ENCODE data around the gene PPP1R27. TPM values are rescaled to one million over a fixed set of nuclear protein-coding genes. Genes with fewer than 3 reads are reported as not detected.
"Not testable (repeated sequence)": the region's sequence is repeated elsewhere in the genome, so short reads cannot be mapped to it uniquely, and the experiment has no call there.

The PPP1R27 gene
- total RNA-seq, 1 donor from 2014 or later = 35.0 TPM

DNA sequence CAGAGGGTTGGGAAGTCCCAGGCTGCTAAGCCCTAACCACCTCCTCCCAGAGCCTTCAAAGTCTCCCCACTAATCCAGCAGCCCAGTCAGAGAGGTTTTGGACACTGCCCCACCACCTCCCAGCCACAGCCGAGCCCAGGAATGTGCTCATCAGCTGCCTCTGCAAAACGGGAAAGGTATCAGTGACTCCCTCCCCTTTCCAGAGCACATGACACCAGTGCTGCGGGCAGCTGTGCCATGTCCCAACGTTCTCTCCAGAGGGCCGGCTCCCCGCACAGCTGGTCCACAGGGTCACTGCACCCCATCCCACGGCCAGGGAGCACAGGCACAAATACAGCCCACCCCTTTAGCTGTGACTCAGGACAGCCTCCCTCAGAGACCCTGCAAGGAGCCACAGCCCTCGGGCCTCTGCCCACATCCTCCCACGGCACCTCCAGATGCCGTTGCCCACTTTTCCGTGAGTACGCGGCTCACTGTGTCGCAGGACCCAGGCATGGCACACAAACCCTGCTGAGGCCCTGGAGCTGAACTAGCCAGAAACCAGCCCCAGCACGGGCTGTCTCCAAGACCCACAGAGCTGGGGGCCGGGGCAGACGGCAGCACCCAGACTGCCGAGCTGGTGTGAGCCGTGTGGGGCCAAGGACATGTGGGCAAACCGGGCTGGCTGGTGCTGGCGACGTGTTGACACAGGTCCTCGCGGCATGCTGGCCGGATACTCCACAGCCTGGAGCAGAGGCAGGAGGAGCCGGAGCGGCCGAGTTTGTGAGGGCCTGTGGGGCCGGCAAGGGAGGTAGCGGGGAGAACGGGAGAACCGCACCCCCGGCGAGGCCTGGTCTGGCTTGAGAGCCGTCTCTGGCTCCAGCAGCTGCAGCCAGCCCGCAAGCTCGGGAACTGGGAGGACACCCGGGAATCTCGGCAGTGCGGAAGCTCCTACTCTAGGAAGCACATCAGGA is 6.3 kb upstream of the PPP1R27 start:
- Histone ChIP-seq H3K9me3 (ENCODE audit: control insufficient read depth in 3 of 3, low read length in 3 of 3) (no peaks in the 10 kb centered on the region), H3K9ac (ENCODE audit: low read depth in 1 of 3, low read length in 3 of 3) (peak overlapping the region; percentile 51 to 90 (median 72)), H3K4me3 (ENCODE audit: low read length in 3 of 3) (peak overlapping the region; percentile 2 to 72 (median 51)), H3K36me3 (ENCODE audit: control insufficient read depth in 3 of 3, insufficient read depth in 3 of 3, low read length in 3 of 3) (peaks cover 25 to 34% (median 34%) of the 10 kb centered on the region in 3 donors), H3K27ac (ENCODE audit: low read depth, low read length) (peak overlapping the region; percentile 94), H3K4me1 (ENCODE audit: control insufficient read depth in 3 of 3, insufficient read depth in 3 of 3, low read length in 3 of 3) (peaks cover 35 to 63% (median 58%) of the 10 kb centered on the region in 3 donors), H3K27me3 (ENCODE audit: control insufficient read depth in 3 of 3, insufficient read depth in 3 of 3, low read length in 3 of 3) (no peaks in the 10 kb centered on the region)

DNA sequence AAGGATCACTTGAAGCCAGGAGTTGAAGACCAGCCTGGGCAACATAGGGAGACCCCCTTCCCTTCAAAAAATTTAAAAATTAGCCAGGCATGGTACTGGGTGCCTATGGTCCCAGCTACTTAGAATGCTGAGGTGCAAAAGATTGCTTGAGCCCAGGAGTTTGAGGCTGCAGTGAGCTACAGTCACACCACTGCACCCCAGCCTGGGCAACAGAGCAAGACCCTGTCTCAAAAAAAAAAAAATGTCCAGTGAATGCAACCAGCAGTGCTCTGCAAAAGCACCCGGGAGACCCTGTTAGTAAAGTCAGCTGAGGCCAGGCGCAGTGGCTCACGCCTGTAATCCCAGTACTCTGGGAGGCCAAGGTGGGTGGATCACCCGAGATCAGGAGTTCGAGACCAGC is 5.2 kb upstream of the PPP1R27 start:
- not testable (repeated sequence) for H3K4me3 ChIP-seq (ENCODE audit: low read length in 3 of 3); H3K9me3 ChIP-seq (ENCODE audit: control insufficient read depth in 3 of 3, low read length in 3 of 3); H3K27me3 ChIP-seq (ENCODE audit: control insufficient read depth in 3 of 3, insufficient read depth in 3 of 3, low read length in 3 of 3)
- Histone ChIP-seq H3K4me1 (ENCODE audit: control insufficient read depth in 3 of 3, insufficient read depth in 3 of 3, low read length in 3 of 3) (peaks cover 39 to 72% (median 66%) of the 10 kb centered on the region in 3 donors), H3K36me3 (ENCODE audit: control insufficient read depth in 3 of 3, insufficient read depth in 3 of 3, low read length in 3 of 3) (peaks cover 15 to 24% (median 23%) of the 10 kb centered on the region in 3 donors), H3K9ac (ENCODE audit: low read depth in 1 of 3, low read length in 3 of 3) (peak overlapping the region in 2 of 3 donors; percentile 72 to 90), H3K27ac (ENCODE audit: low read depth, low read length) (peak overlapping the region; percentile 94)

DNA sequence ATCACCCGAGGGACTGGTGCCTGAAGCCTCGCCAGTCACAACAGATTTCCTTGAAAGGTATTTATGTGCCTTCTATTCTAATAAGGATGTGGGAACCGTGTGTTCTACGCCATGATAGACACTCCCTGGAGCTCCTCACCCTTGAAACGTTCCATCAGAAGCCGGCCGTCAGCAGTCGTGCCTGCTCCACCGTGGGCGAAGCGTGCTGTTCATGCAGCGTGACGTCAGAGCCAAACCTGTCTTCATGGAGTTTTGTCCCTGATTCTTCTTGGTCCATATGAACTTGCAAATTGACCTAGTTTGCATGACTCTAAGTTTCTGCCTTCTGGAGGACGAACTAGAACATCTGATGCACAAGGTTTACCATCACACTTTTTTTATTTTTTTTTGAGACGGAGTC is 4.5 kb upstream of the PPP1R27 start:
- Histone ChIP-seq H3K4me3 (ENCODE audit: low read length in 3 of 3) (peak overlapping the region in 2 of 3 donors; percentile 8 to 25), H3K9me3 (ENCODE audit: control insufficient read depth in 3 of 3, low read length in 3 of 3) (no peaks in the 10 kb centered on the region), H3K27ac (ENCODE audit: low read depth, low read length) (peak overlapping the region; percentile 94), H3K36me3 (ENCODE audit: control insufficient read depth in 3 of 3, insufficient read depth in 3 of 3, low read length in 3 of 3) (peaks cover 7 to 21% (median 16%) of the 10 kb centered on the region in 3 donors), H3K27me3 (ENCODE audit: control insufficient read depth in 3 of 3, insufficient read depth in 3 of 3, low read length in 3 of 3) (no peaks in the 10 kb centered on the region), H3K4me1 (ENCODE audit: control insufficient read depth in 3 of 3, insufficient read depth in 3 of 3, low read length in 3 of 3) (peaks cover 39 to 73% (median 66%) of the 10 kb centered on the region in 3 donors), H3K9ac (ENCODE audit: low read depth in 1 of 3, low read length in 3 of 3) (peak overlapping the region; percentile 60 to 83 (median 80))

- H3K27ac ChIP-seq (ENCODE audit: low read depth, low read length) = peak overlapping the region; percentile 94
- peaks cover 40 to 76% (median 67%) of the 10 kb centered on the region in 3 donors for H3K4me1 ChIP-seq (ENCODE audit: control insufficient read depth in 3 of 3, insufficient read depth in 3 of 3, low read length in 3 of 3)
- no peaks in the 10 kb centered on the region for H3K27me3 ChIP-seq (ENCODE audit: control insufficient read depth in 3 of 3, insufficient read depth in 3 of 3, low read length in 3 of 3)
- H3K4me3 ChIP-seq (ENCODE audit: low read length in 3 of 3) = peak overlapping the region in 2 of 3 donors; percentile 8 to 25
- H3K36me3 ChIP-seq (ENCODE audit: control insufficient read depth in 3 of 3, insufficient read depth in 3 of 3, low read length in 3 of 3) = peaks cover 7 to 20% (median 11%) of the 10 kb centered on the region in 3 donors
- H3K9me3 ChIP-seq (ENCODE audit: control insufficient read depth in 3 of 3, low read length in 3 of 3) = no peaks in the 10 kb centered on the region
- peak overlapping the region; percentile 60 to 83 (median 80) for H3K9ac ChIP-seq (ENCODE audit: low read depth in 1 of 3, low read length in 3 of 3)
These were observed 4.0 kb upstream of the PPP1R27 start for GRCh38 chr17:81838753-81839255.

DNA sequence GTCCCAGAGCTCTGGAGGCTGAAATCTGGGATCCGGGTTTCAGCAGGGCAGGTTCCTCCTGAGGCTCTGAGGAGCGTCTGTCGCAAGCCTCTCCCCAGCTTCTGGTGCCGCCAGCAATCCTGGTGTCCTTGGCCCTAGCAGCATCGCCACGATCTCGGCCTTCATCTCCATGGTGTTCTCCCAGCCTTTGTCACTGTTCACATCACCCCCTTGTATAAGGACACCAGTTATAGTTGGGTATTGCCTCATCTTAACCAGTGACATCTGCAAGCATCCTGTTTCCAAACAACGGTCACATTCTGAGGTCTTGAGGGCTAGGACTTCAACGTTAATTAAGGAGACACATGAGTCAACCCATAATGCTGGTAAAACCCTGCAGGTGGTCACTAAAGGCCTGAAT is 2.8 kb upstream of the PPP1R27 start:
- Histone ChIP-seq H3K4me1 (ENCODE audit: control insufficient read depth in 3 of 3, insufficient read depth in 3 of 3, low read length in 3 of 3) (peaks cover 38 to 71% (median 61%) of the 10 kb centered on the region in 3 donors), H3K4me3 (ENCODE audit: low read length in 3 of 3) (peak overlapping the region in 2 of 3 donors; percentile 36 to 45), H3K27me3 (ENCODE audit: control insufficient read depth in 3 of 3, insufficient read depth in 3 of 3, low read length in 3 of 3) (no peaks in the 10 kb centered on the region), H3K27ac (ENCODE audit: low read depth, low read length) (peak overlapping the region; percentile 80), H3K36me3 (ENCODE audit: control insufficient read depth in 3 of 3, insufficient read depth in 3 of 3, low read length in 3 of 3) (peaks cover 3 to 13% (median 5%) of the 10 kb centered on the region in 3 donors), H3K9me3 (ENCODE audit: control insufficient read depth in 3 of 3, low read length in 3 of 3) (no peaks in the 10 kb centered on the region), H3K9ac (ENCODE audit: low read depth in 1 of 3, low read length in 3 of 3) (peak overlapping the region in 2 of 3 donors; percentile 32 to 50)

DNA sequence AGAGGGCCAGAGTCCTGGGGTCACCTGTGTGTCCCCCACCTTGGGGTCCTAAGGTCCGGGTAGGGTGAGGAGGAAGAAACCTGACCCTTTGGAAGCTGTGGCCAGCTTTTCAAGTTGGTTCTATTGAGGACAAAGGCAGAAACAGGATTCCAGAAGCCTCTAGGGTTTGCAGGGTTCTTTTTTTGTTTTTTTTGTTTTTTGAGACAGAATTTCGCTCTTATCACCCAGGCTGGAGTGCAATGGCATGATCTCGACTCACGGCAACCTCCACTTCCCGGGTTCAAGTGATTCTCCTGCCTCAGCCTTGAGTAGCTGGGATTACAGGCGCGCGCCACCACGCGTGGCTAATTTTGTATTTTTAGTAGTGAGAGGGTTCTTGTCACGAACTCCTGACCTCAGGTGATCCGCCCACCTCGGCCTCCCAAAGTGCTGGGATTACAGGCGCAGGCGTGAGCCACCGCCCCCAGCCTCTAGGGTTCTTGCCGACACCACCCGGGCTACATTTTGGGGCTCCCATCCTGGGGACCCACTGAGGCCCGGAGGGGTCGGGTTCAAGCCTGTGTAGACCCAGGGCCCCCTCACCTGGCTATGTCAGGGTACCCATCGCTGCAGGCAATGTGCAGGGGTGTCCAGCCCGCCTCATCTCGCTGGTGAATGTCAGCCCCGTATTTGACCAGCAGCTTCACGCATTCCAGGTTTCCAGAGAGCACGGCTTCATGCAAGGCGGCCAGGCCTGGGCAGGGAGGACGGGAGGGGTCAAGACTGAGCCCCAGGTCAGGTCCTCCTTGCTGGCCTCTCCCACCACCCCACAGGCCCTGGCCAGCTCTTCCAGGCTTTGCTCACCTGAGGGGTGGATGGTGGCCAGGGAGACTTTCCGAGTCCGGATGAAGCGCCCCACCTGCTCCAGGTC is 674 bp downstream of the PPP1R27 start:
- no peaks in the 10 kb centered on the region for H3K27me3 ChIP-seq (ENCODE audit: control insufficient read depth in 3 of 3, insufficient read depth in 3 of 3, low read length in 3 of 3)
- peak overlapping the region; percentile 75 to 96 (median 88) for H3K4me3 ChIP-seq (ENCODE audit: low read length in 3 of 3)
- peaks cover 35 to 59% (median 41%) of the 10 kb centered on the region in 3 donors for H3K4me1 ChIP-seq (ENCODE audit: control insufficient read depth in 3 of 3, insufficient read depth in 3 of 3, low read length in 3 of 3)
- H3K9me3 ChIP-seq (ENCODE audit: control insufficient read depth in 3 of 3, low read length in 3 of 3) = no peaks in the 10 kb centered on the region
- H3K36me3 ChIP-seq (ENCODE audit: control insufficient read depth in 3 of 3, insufficient read depth in 3 of 3, low read length in 3 of 3) = peaks cover 0 to 11% (median 5%) of the 10 kb centered on the region in 3 donors
- peak overlapping the region; percentile 98 to 100 (median 99) for H3K9ac ChIP-seq (ENCODE audit: low read depth in 1 of 3, low read length in 3 of 3)
- H3K27ac ChIP-seq (ENCODE audit: low read depth, low read length) = peak overlapping the region; percentile 99

GRCh38 chr17:81833160-81833920 is 1.5 kb downstream of the PPP1R27 start, which contains the start of gene MCRIP1:
Gene MCRIP1 (minus strand): TSS chr17:81833291. CDS start chr17:81824506, 8,785 bp downstream.
- Histone ChIP-seq H3K4me3 (ENCODE audit: low read length in 3 of 3) (peak within 1 kb of the TSS; percentile 79 to 96 (median 88)), H3K27ac (ENCODE audit: low read depth, low read length) (peak within 1 kb of the TSS; percentile 99)

DNA sequence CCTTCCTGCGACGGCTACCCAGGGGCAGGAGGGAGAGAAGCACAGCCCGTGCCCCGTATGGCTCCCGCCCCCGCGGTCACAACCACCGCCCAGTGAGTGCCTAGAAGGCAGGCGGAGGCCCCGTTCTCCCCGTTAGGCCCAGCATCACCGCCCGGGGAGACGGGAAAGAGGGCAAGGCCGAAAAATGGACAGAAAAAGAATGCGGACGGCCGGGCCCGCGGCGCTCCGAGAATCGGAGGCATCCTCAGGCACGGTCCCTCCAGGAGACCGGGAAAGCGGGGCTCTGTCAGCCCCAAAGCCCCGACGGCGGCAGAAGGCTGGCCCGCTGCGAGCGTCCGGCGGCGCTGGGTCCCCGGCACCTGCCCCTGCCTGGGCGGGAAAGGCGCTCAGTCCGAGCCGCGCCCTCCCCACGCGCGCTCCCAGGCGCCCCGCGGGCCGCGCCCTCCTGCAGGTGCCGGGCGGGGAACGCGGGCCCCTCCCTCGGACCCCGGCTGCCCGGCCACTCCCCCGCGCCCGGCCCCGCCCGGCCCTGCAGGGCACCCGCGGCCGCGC is 2.2 kb downstream of the PPP1R27 start:
- H3K27ac ChIP-seq (ENCODE audit: low read depth, low read length) = peak overlapping the region; percentile 95
- H3K36me3 ChIP-seq (ENCODE audit: control insufficient read depth in 3 of 3, insufficient read depth in 3 of 3, low read length in 3 of 3) = peaks cover 0 to 11% (median 5%) of the 10 kb centered on the region in 3 donors
- no peaks in the 10 kb centered on the region for H3K9me3 ChIP-seq (ENCODE audit: control insufficient read depth in 3 of 3, low read length in 3 of 3)
- peak overlapping the region; percentile 75 to 91 (median 88) for H3K9ac ChIP-seq (ENCODE audit: low read depth in 1 of 3, low read length in 3 of 3)
- H3K27me3 ChIP-seq (ENCODE audit: control insufficient read depth in 3 of 3, insufficient read depth in 3 of 3, low read length in 3 of 3) = no peaks in the 10 kb centered on the region
- H3K4me1 ChIP-seq (ENCODE audit: control insufficient read depth in 3 of 3, insufficient read depth in 3 of 3, low read length in 3 of 3) = peaks cover 29 to 52% (median 29%) of the 10 kb centered on the region in 3 donors
- peak overlapping the region; percentile 74 to 79 (median 78) for H3K4me3 ChIP-seq (ENCODE audit: low read length in 3 of 3)

More at GRCh38 chr17:81833160-81833920, 1.5 kb downstream of the PPP1R27 start, which contains the start of gene MCRIP1:
- Histone ChIP-seq H3K36me3 (ENCODE audit: control insufficient read depth in 3 of 3, insufficient read depth in 3 of 3, low read length in 3 of 3) (peaks cover 0 to 11% (median 5%) of the 10 kb centered on the region in 3 donors), H3K9me3 (ENCODE audit: control insufficient read depth in 3 of 3, low read length in 3 of 3) (no peaks in the 10 kb centered on the region), H3K4me1 (ENCODE audit: control insufficient read depth in 3 of 3, insufficient read depth in 3 of 3, low read length in 3 of 3) (peaks cover 29 to 57% (median 35%) of the 10 kb centered on the region in 3 donors), H3K27me3 (ENCODE audit: control insufficient read depth in 3 of 3, insufficient read depth in 3 of 3, low read length in 3 of 3) (no peaks in the 10 kb centered on the region), H3K9ac (ENCODE audit: low read depth in 1 of 3, low read length in 3 of 3) (peak within 1 kb of the TSS; percentile 98 to 100 (median 99))

Measured in skeletal muscle tissue (tissue), 4 donors.